Measurements from ENCODE around the gene ITPR1. TPM values are rescaled to one million over a fixed set of nuclear protein-coding genes. Genes with fewer than 3 reads are reported as not detected.
A peak's percentile ranks its signal among the peaks of the same experiment; 100 is the strongest.
"Not testable (repeated sequence)": the region's sequence is repeated elsewhere in the genome, so short reads cannot be mapped to it uniquely, and the experiment has no call there.

ITPR1 gene
- total and polyA plus RNA-seq, 5 donors from 2014 or later: 6.9 to 97.5 (median 9.5) TPM

DNA sequence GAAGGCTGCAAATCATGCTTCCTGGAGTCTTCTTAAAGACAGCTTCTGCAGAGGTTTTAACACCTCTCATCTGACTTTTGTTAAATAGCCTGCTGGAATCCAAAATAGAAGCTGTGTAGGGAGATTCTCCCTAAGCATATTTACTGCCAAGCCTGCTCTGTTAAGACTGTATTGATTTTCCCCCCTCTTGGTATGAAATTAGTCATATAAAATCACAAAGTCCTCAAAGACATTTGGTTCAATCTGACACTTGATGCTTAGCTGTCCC, 94.6 kb downstream of the ITPR1 start:
- peaks cover 9 to 64% (median 40%) of the 10 kb centered on the region in 4 donors for H3K4me1 Mint-ChIP-seq
- no peaks in the 10 kb centered on the region for H3K27me3 Mint-ChIP-seq
- peaks cover 12% of the 10 kb centered on the region for H3K4me1 ChIP-seq (ENCODE audit: control insufficient read depth, insufficient read depth, low read length, poor library complexity, severe bottlenecking)
- no peak overlapping the region for H3K27ac ChIP-seq (ENCODE audit: insufficient read depth, low read length, poor library complexity, severe bottlenecking)
- no peak overlapping the region for H3K4me3 Mint-ChIP-seq
- peaks cover 0 to 5% (median 0%) of the 10 kb centered on the region in 7 donors for H3K9me3 Mint-ChIP-seq
- peaks cover 16% of the 10 kb centered on the region for H3K36me3 Mint-ChIP-seq
- no peaks in the 10 kb centered on the region for H3K27me3 ChIP-seq (ENCODE audit: control insufficient read depth, insufficient read depth, low read length)
- no peak for DNase-seq
- no peak overlapping the region for H3K4me3 ChIP-seq (ENCODE audit: low read depth, low read length)
- H3K9me3 ChIP-seq (ENCODE audit: control insufficient read depth in 2 of 2, low read length in 2 of 2): no peaks in the 10 kb centered on the region
- no peaks in the 10 kb centered on the region for H3K36me3 ChIP-seq (ENCODE audit: control insufficient read depth, insufficient read depth, low read length)
- ATAC-seq (ENCODE audit: low read depth in 2 of 2): no peak
- H3K27ac Mint-ChIP-seq: peak overlapping the region in 1 of 3 donors; percentile 76

DNA sequence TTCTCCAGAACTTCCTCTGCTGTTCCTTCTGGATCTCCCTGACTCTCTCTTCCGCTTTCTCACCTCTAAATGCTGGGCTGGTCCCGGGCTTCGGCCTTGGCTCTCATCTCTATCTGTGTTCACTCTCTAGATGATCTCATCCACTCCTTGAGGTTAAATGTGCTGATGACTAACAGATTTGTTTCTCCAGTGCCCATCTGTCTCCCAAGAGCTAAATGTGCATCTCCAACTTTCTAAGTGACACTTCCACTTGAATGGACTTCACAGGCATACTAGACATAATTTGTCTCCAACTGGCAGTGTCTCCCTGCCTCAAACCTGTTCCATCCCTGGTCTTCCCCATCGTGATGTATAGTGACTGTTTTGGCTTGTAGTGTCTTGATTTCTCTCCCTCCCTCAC, 95.3 kb downstream of the ITPR1 start:
- peaks cover 0 to 5% (median 0%) of the 10 kb centered on the region in 7 donors for H3K9me3 Mint-ChIP-seq
- Histone ChIP-seq H3K27ac (ENCODE audit: insufficient read depth, low read length, poor library complexity, severe bottlenecking) (no peak overlapping the region), H3K9me3 (ENCODE audit: control insufficient read depth in 2 of 2, low read length in 2 of 2) (no peaks in the 10 kb centered on the region), H3K27me3 (ENCODE audit: control insufficient read depth, insufficient read depth, low read length) (no peaks in the 10 kb centered on the region), H3K36me3 (ENCODE audit: control insufficient read depth, insufficient read depth, low read length) (no peaks in the 10 kb centered on the region), H3K4me1 (ENCODE audit: control insufficient read depth, insufficient read depth, low read length, poor library complexity, severe bottlenecking) (peaks cover 12% of the 10 kb centered on the region), H3K4me3 (ENCODE audit: low read depth, low read length) (no peak overlapping the region)
- peaks cover 16% of the 10 kb centered on the region for H3K36me3 Mint-ChIP-seq
- DNase-seq (no peak), ATAC-seq (ENCODE audit: low read depth in 2 of 2) (no peak)
- H3K27ac Mint-ChIP-seq: peak overlapping the region in 2 of 3 donors; percentile 40 to 76
- H3K4me1 Mint-ChIP-seq: peaks cover 8 to 65% (median 42%) of the 10 kb centered on the region in 4 donors
- H3K27me3 Mint-ChIP-seq: no peaks in the 10 kb centered on the region
- peak overlapping the region in 1 of 4 donors; percentile 19 for H3K4me3 Mint-ChIP-seq

- Histone ChIP-seq H3K9me3 (ENCODE audit: control insufficient read depth in 2 of 2, low read length in 2 of 2) (no peaks in the 10 kb centered on the region), H3K27ac (ENCODE audit: insufficient read depth, low read length, poor library complexity, severe bottlenecking) (no peak overlapping the region), H3K4me1 (ENCODE audit: control insufficient read depth, insufficient read depth, low read length, poor library complexity, severe bottlenecking) (peaks cover 7% of the 10 kb centered on the region), H3K27me3 (ENCODE audit: control insufficient read depth, insufficient read depth, low read length) (no peaks in the 10 kb centered on the region), H3K4me3 (ENCODE audit: low read depth, low read length) (no peak overlapping the region), H3K36me3 (ENCODE audit: control insufficient read depth, insufficient read depth, low read length) (no peaks in the 10 kb centered on the region)
- H3K36me3 Mint-ChIP-seq: peaks cover 16% of the 10 kb centered on the region
- H3K4me1 Mint-ChIP-seq: peaks cover 11 to 63% (median 40%) of the 10 kb centered on the region in 4 donors
- DNase-seq (no peak), ATAC-seq (ENCODE audit: low read depth in 2 of 2) (no peak)
- H3K27me3 Mint-ChIP-seq: no peaks in the 10 kb centered on the region
- peaks cover 0 to 5% (median 0%) of the 10 kb centered on the region in 7 donors for H3K9me3 Mint-ChIP-seq
- no peak overlapping the region for H3K4me3 Mint-ChIP-seq
- no peak overlapping the region for H3K27ac Mint-ChIP-seq
Measured at GRCh38 chr3:4589475-4590097, 96.4 kb downstream of the ITPR1 start.

DNA sequence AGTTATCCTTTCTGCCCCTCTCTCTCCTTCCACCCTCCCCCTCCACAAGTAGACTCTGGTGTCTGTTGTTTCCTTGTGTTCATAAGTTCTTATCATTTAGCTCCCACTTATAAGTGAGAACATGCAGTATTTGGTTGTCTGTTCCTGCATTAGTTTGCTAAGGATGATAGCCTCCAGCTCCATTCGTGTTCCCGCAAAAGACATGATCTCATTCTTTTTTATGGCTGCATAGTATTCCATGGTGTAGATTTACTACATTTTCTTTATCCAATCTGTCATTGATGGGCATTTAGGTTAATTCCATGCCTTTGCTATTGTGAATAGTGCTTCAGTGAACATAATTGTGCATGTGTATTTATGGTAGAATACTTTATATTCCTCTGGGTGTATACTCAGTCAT, 97.7 kb downstream of the ITPR1 start:
- not testable (repeated sequence) for H3K4me3 Mint-ChIP-seq; DNase-seq; H3K27ac ChIP-seq (ENCODE audit: insufficient read depth, low read length, poor library complexity, severe bottlenecking); H3K9me3 ChIP-seq (ENCODE audit: control insufficient read depth in 2 of 2, low read length in 2 of 2); H3K36me3 ChIP-seq (ENCODE audit: control insufficient read depth, insufficient read depth, low read length); H3K27me3 Mint-ChIP-seq; ATAC-seq (ENCODE audit: low read depth in 2 of 2); H3K27me3 ChIP-seq (ENCODE audit: control insufficient read depth, insufficient read depth, low read length); H3K4me3 ChIP-seq (ENCODE audit: low read depth, low read length); H3K4me1 ChIP-seq (ENCODE audit: control insufficient read depth, insufficient read depth, low read length, poor library complexity, severe bottlenecking); H3K9me3 Mint-ChIP-seq
- Mint-ChIP-seq H3K36me3 (peaks cover 16% of the 10 kb centered on the region), H3K27ac (peak overlapping the region in 1 of 3 donors; percentile 67), H3K4me1 (peaks cover 6 to 58% (median 37%) of the 10 kb centered on the region in 4 donors)

GRCh38 chr3:4591669-4592068, 98.5 kb downstream of the ITPR1 start:
- peaks cover 0 to 5% (median 0%) of the 10 kb centered on the region in 7 donors for H3K9me3 Mint-ChIP-seq
- Histone ChIP-seq H3K4me1 (ENCODE audit: control insufficient read depth, insufficient read depth, low read length, poor library complexity, severe bottlenecking) (no peaks in the 10 kb centered on the region), H3K27ac (ENCODE audit: insufficient read depth, low read length, poor library complexity, severe bottlenecking) (no peak overlapping the region), H3K27me3 (ENCODE audit: control insufficient read depth, insufficient read depth, low read length) (no peaks in the 10 kb centered on the region), H3K9me3 (ENCODE audit: control insufficient read depth in 2 of 2, low read length in 2 of 2) (no peaks in the 10 kb centered on the region), H3K4me3 (ENCODE audit: low read depth, low read length) (no peak overlapping the region), H3K36me3 (ENCODE audit: control insufficient read depth, insufficient read depth, low read length) (no peaks in the 10 kb centered on the region)
- H3K36me3 Mint-ChIP-seq: peaks cover 16% of the 10 kb centered on the region
- ATAC-seq (ENCODE audit: low read depth in 2 of 2): no peak
- H3K27ac Mint-ChIP-seq: no peak overlapping the region
- H3K4me1 Mint-ChIP-seq: peaks cover 6 to 52% (median 35%) of the 10 kb centered on the region in 4 donors
- DNase-seq: no peak
- H3K4me3 Mint-ChIP-seq: no peak overlapping the region
- no peaks in the 10 kb centered on the region for H3K27me3 Mint-ChIP-seq

DNA sequence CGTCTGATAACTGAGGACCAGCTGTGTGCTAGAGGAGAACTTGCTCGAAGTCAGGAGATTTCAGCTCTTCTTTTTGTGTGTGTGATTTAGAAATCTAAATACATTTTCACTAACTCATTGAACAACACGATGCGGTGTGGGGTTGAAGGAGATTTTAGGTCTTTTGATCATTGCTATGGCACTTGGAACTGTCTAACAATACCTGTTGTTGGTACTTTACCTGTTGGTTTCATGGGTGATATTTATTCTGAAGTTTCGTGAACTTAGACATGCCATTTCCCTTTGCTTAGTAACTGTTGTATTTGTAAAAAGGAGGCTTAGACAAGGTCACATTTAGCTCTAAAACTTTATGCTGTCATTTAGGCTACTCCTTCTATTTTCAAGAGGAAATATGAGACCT, 99.9 kb downstream of the ITPR1 start:
- H3K4me3 ChIP-seq (ENCODE audit: low read depth, low read length): no peak overlapping the region
- H3K9me3 ChIP-seq (ENCODE audit: control insufficient read depth in 2 of 2, low read length in 2 of 2): no peaks in the 10 kb centered on the region
- no peak overlapping the region for H3K27ac Mint-ChIP-seq
- H3K36me3 Mint-ChIP-seq: peaks cover 16% of the 10 kb centered on the region
- no peaks in the 10 kb centered on the region for H3K4me1 ChIP-seq (ENCODE audit: control insufficient read depth, insufficient read depth, low read length, poor library complexity, severe bottlenecking)
- ATAC-seq (ENCODE audit: low read depth in 2 of 2) (no peak), DNase-seq (no peak)
- no peaks in the 10 kb centered on the region for H3K36me3 ChIP-seq (ENCODE audit: control insufficient read depth, insufficient read depth, low read length)
- no peak overlapping the region for H3K4me3 Mint-ChIP-seq
- H3K27ac ChIP-seq (ENCODE audit: insufficient read depth, low read length, poor library complexity, severe bottlenecking): no peak overlapping the region
- H3K9me3 Mint-ChIP-seq: peaks cover 0 to 5% (median 0%) of the 10 kb centered on the region in 7 donors
- peaks cover 6 to 51% (median 38%) of the 10 kb centered on the region in 4 donors for H3K4me1 Mint-ChIP-seq
- H3K27me3 ChIP-seq (ENCODE audit: control insufficient read depth, insufficient read depth, low read length): no peaks in the 10 kb centered on the region
- H3K27me3 Mint-ChIP-seq: no peaks in the 10 kb centered on the region

DNA sequence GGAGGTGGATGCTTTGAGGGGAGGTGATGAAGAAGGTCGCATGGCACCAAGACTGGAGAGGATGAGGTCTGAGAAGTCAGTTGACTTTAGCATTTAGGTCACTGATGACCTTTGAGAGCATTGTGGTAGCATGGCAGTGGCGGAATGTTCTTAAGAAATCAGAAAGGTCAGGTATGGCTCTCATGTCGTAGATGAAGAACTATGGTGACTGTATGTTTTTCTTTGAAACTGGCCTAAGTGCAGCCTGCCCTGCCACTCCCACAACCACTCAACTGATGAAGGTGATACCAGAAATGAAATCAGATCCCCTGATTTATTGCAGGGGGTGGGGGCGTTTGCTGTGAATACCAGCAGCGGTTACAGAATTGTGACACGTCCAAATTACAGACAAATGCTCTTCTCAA, 102.6 kb downstream of the ITPR1 start:
- Mint-ChIP-seq H3K9me3 (peaks cover 0 to 15% (median 1%) of the 10 kb centered on the region in 7 donors), H3K27me3 (no peaks in the 10 kb centered on the region), H3K4me1 (peaks cover 12 to 40% (median 26%) of the 10 kb centered on the region in 4 donors), H3K36me3 (peaks cover 14% of the 10 kb centered on the region), H3K27ac (no peak overlapping the region), H3K4me3 (no peak overlapping the region)
- Histone ChIP-seq H3K36me3 (ENCODE audit: control insufficient read depth, insufficient read depth, low read length) (no peaks in the 10 kb centered on the region), H3K4me3 (ENCODE audit: low read depth, low read length) (no peak overlapping the region), H3K9me3 (ENCODE audit: control insufficient read depth in 2 of 2, low read length in 2 of 2) (peaks cover 0 to 4% of the 10 kb centered on the region in 2 experiments), H3K27ac (ENCODE audit: insufficient read depth, low read length, poor library complexity, severe bottlenecking) (no peak overlapping the region), H3K4me1 (ENCODE audit: control insufficient read depth, insufficient read depth, low read length, poor library complexity, severe bottlenecking) (no peaks in the 10 kb centered on the region), H3K27me3 (ENCODE audit: control insufficient read depth, insufficient read depth, low read length) (no peaks in the 10 kb centered on the region)
- no peak for DNase-seq
- no peak for ATAC-seq (ENCODE audit: low read depth in 2 of 2)

DNA sequence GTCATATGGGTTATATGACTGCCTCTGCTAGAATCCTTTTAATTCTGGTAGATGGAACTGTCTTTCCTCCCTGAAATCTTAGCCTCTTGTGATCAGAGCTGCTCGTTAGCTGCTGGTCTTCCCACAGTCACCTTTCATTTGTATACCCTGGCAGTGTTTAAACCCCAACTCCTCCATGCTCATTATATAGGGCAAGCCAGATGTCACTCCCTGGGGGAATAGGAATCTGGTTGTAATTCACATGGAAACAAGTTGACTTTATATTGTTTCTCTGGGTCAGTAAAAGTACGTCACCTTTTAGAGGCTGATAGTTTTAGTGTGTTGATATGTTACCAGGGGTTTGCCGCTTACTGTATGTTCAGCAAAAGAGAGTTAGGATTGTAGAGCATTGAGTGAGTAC, 103.5 kb downstream of the ITPR1 start:
- Histone ChIP-seq H3K27me3 (ENCODE audit: control insufficient read depth, insufficient read depth, low read length) (no peaks in the 10 kb centered on the region), H3K36me3 (ENCODE audit: control insufficient read depth, insufficient read depth, low read length) (no peaks in the 10 kb centered on the region), H3K4me1 (ENCODE audit: control insufficient read depth, insufficient read depth, low read length, poor library complexity, severe bottlenecking) (no peaks in the 10 kb centered on the region), H3K9me3 (ENCODE audit: control insufficient read depth in 2 of 2, low read length in 2 of 2) (peaks cover 0 to 5% of the 10 kb centered on the region in 2 experiments), H3K4me3 (ENCODE audit: low read depth, low read length) (no peak overlapping the region), H3K27ac (ENCODE audit: insufficient read depth, low read length, poor library complexity, severe bottlenecking) (no peak overlapping the region)
- peaks cover 10% of the 10 kb centered on the region for H3K36me3 Mint-ChIP-seq
- H3K27me3 Mint-ChIP-seq: no peaks in the 10 kb centered on the region
- ATAC-seq (ENCODE audit: low read depth in 2 of 2) (no peak), DNase-seq (no peak)
- peaks cover 0 to 16% (median 1%) of the 10 kb centered on the region in 7 donors for H3K9me3 Mint-ChIP-seq
- peak overlapping the region in 2 of 3 donors; percentile 63 to 77 for H3K27ac Mint-ChIP-seq
- H3K4me1 Mint-ChIP-seq: peaks cover 15 to 38% (median 26%) of the 10 kb centered on the region in 4 donors
- no peak overlapping the region for H3K4me3 Mint-ChIP-seq
